Activated T-cell treated with anti-CD3 and anti-CD28 coated beads, Interleukin-2, amount 50 U/mL, for 72 hours (primary cell): ENCODE measurements around the gene HID1. TPM values are rescaled to one million over a fixed set of nuclear protein-coding genes. Genes with fewer than 3 reads are reported as not detected.
A peak's percentile ranks its signal among the peaks of the same experiment; 100 is the strongest.
"Not testable (repeated sequence)": the region's sequence is repeated elsewhere in the genome, so short reads cannot be mapped to it uniquely, and the experiment has no call there.

Experiments used
- ATAC-seq, 2 donors: fragments of 150-1000 bp; cut with Tn5 transposase; replicated peaks in 1 of 2; 2 replicates each; pipeline ENCODE4 v1.10.0; 2021; ENCODE audit warnings: moderate library complexity in 2 of 2, mild to moderate bottlenecking in 1 of 2
- DNase-seq, 2 donors: peaks; one replicate each; pipeline ENCODE4 v3.0.0; 2021 to 2022; ENCODE audit warnings: mixed read lengths in 1 of 2
- H3K27ac Mint-ChIP-seq: one replicate; pipeline ENCODE4 v1.8.0; 2022; ENCODE audit warnings: mild to moderate bottlenecking, moderate library complexity, mixed read lengths
- H3K27me3 Mint-ChIP-seq: one replicate; pipeline ENCODE4 v1.8.0; 2022; ENCODE audit warnings: low read depth, mixed read lengths
- H3K36me3 Mint-ChIP-seq, 2 donors: one replicate each; pipeline ENCODE4 v1.8.0; 2022; ENCODE audit warnings: mixed read lengths in 2 of 2, mild to moderate bottlenecking in 1 of 2; ENCODE audit not compliant: insufficient read depth in 2 of 2
- H3K4me1 Mint-ChIP-seq: one replicate; pipeline ENCODE4 v1.8.0; 2022; ENCODE audit warnings: low read depth, mixed read lengths
- H3K4me3 Mint-ChIP-seq, 2 donors: one replicate each; pipeline ENCODE4 v1.8.0; 2022; ENCODE audit warnings: mild to moderate bottlenecking in 2 of 2, mixed read lengths in 2 of 2, moderate library complexity in 2 of 2
- H3K9me3 Mint-ChIP-seq, 2 donors: one replicate each; pipeline ENCODE4 v1.8.0; 2022; ENCODE audit warnings: mixed read lengths in 2 of 2
- total RNA-seq, 2 donors: library from RNA; stranded (reverse); gene quantifications; one replicate each; pipeline ENCODE4 v1.2.3, GENCODE V29; 2022

The HID1 gene
- total RNA-seq, 2 donors from 2014 or later: 7.3 to 7.4 TPM

- Mint-ChIP-seq H3K27ac (no peak overlapping the region), H3K9me3 (no peaks in the 10 kb centered on the region), H3K27me3 (peaks cover 11% of the 10 kb centered on the region), H3K36me3 (no peaks in the 10 kb centered on the region), H3K4me3 (peak overlapping the region; percentile 53 to 94), H3K4me1 (peaks cover 7% of the 10 kb centered on the region)
- DNase-seq (no peak), ATAC-seq (no peak)
Observed at GRCh38 chr17:74971842-74972106, 785 bp downstream of the HID1 start.

GRCh38 chr17:74971069-74971841 lies 1.3 kb downstream of the HID1 start:
- Mint-ChIP-seq H3K27me3 (peaks cover 11% of the 10 kb centered on the region), H3K4me1 (peaks cover 7% of the 10 kb centered on the region), H3K9me3 (no peaks in the 10 kb centered on the region), H3K36me3 (no peaks in the 10 kb centered on the region), H3K4me3 (peak overlapping the region; percentile 53 to 94), H3K27ac (no peak overlapping the region)
- ATAC-seq (no peak), DNase-seq (no peak)

GRCh38 chr17:74970395-74970794 lies 2.2 kb downstream of the HID1 start:
- no peaks in the 10 kb centered on the region for H3K36me3 Mint-ChIP-seq
- peaks cover 7% of the 10 kb centered on the region for H3K4me1 Mint-ChIP-seq
- DNase-seq (no peak), ATAC-seq (no peak)
- H3K4me3 Mint-ChIP-seq: no peak overlapping the region
- H3K27ac Mint-ChIP-seq: no peak overlapping the region
- H3K27me3 Mint-ChIP-seq: peaks cover 11% of the 10 kb centered on the region
- H3K9me3 Mint-ChIP-seq: no peaks in the 10 kb centered on the region

GRCh38 chr17:74969501-74969900 lies 3.1 kb downstream of the HID1 start:
- not testable (repeated sequence) for ATAC-seq, H3K4me1 Mint-ChIP-seq, H3K4me3 Mint-ChIP-seq, DNase-seq, H3K27ac Mint-ChIP-seq, H3K36me3 Mint-ChIP-seq, H3K9me3 Mint-ChIP-seq
- peaks cover 11% of the 10 kb centered on the region for H3K27me3 Mint-ChIP-seq

GRCh38 chr17:74968361-74968780 lies 4.2 kb downstream of the HID1 start:
- ATAC-seq: no peak
- DNase-seq: no peak
- H3K27me3 Mint-ChIP-seq: peaks cover 8% of the 10 kb centered on the region
- H3K9me3 Mint-ChIP-seq: no peaks in the 10 kb centered on the region
- H3K27ac Mint-ChIP-seq: no peak overlapping the region
- H3K4me3 Mint-ChIP-seq: no peak overlapping the region
- peaks cover 7% of the 10 kb centered on the region for H3K4me1 Mint-ChIP-seq
- H3K36me3 Mint-ChIP-seq: no peaks in the 10 kb centered on the region

- Mint-ChIP-seq H3K36me3 (no peaks in the 10 kb centered on the region), H3K9me3 (no peaks in the 10 kb centered on the region), H3K4me3 (no peak overlapping the region), H3K27me3 (no peaks in the 10 kb centered on the region), H3K27ac (no peak overlapping the region), H3K4me1 (peaks cover 5% of the 10 kb centered on the region)
- DNase-seq (no peak), ATAC-seq (no peak)
Observed at GRCh38 chr17:74964988-74965622, 7.5 kb downstream of the HID1 start.

- Mint-ChIP-seq H3K27me3 (no peaks in the 10 kb centered on the region), H3K4me3 (no peak overlapping the region)
- DNase-seq: no peak
Observed at GRCh38 chr17:74964246-74964761, 8.3 kb downstream of the HID1 start.

GRCh38 chr17:74963656-74964055 lies 8.9 kb downstream of the HID1 start:
- Mint-ChIP-seq H3K4me3 (no peak overlapping the region), H3K36me3 (no peaks in the 10 kb centered on the region), H3K9me3 (no peaks in the 10 kb centered on the region), H3K27me3 (no peaks in the 10 kb centered on the region), H3K27ac (no peak overlapping the region), H3K4me1 (peaks cover 5% of the 10 kb centered on the region)
- ATAC-seq: no peak
- no peak for DNase-seq

More at GRCh38 chr17:74964246-74964761, 8.3 kb downstream of the HID1 start:
- H3K36me3 Mint-ChIP-seq: no peaks in the 10 kb centered on the region
- H3K27ac Mint-ChIP-seq: no peak overlapping the region
- peaks cover 5% of the 10 kb centered on the region for H3K4me1 Mint-ChIP-seq
- H3K9me3 Mint-ChIP-seq: no peaks in the 10 kb centered on the region
- no peak for ATAC-seq

- H3K4me1 Mint-ChIP-seq: peaks cover 5% of the 10 kb centered on the region
- no peak overlapping the region for H3K4me3 Mint-ChIP-seq
- H3K27ac Mint-ChIP-seq: no peak overlapping the region
- ATAC-seq (no peak), DNase-seq (no peak)
- H3K36me3 Mint-ChIP-seq: no peaks in the 10 kb centered on the region
- H3K9me3 Mint-ChIP-seq: no peaks in the 10 kb centered on the region
- H3K27me3 Mint-ChIP-seq: no peaks in the 10 kb centered on the region
Observed at GRCh38 chr17:74962622-74963394, 9.8 kb downstream of the HID1 start.

GRCh38 chr17:74961657-74962350 lies 10.8 kb downstream of the HID1 start:
- H3K27ac Mint-ChIP-seq: no peak overlapping the region
- ATAC-seq: peak; percentile 74 to 78
- no peaks in the 10 kb centered on the region for H3K27me3 Mint-ChIP-seq
- H3K4me1 Mint-ChIP-seq: peaks cover 5% of the 10 kb centered on the region
- no peaks in the 10 kb centered on the region for H3K9me3 Mint-ChIP-seq
- H3K4me3 Mint-ChIP-seq: no peak overlapping the region
- no peaks in the 10 kb centered on the region for H3K36me3 Mint-ChIP-seq
- DNase-seq: peak; percentile 84 to 89

GRCh38 chr17:74960570-74961342 lies 11.8 kb downstream of the HID1 start:
- H3K27ac Mint-ChIP-seq: no peak overlapping the region
- peak overlapping the region in 1 of 2 donors; percentile 5 for H3K4me3 Mint-ChIP-seq
- H3K9me3 Mint-ChIP-seq: no peaks in the 10 kb centered on the region
- peak; percentile 32 to 68 for ATAC-seq
- DNase-seq: peak; percentile 39 to 62
- no peaks in the 10 kb centered on the region for H3K27me3 Mint-ChIP-seq
- no peaks in the 10 kb centered on the region for H3K36me3 Mint-ChIP-seq
- peaks cover 5% of the 10 kb centered on the region for H3K4me1 Mint-ChIP-seq

- H3K4me1 Mint-ChIP-seq: peaks cover 5% of the 10 kb centered on the region
- DNase-seq: no peak
- no peaks in the 10 kb centered on the region for H3K9me3 Mint-ChIP-seq
- H3K4me3 Mint-ChIP-seq: peak overlapping the region in 1 of 2 donors; percentile 5
- no peaks in the 10 kb centered on the region for H3K27me3 Mint-ChIP-seq
- H3K36me3 Mint-ChIP-seq: no peaks in the 10 kb centered on the region
- ATAC-seq: no peak
- H3K27ac Mint-ChIP-seq: no peak overlapping the region
Observed at GRCh38 chr17:74959826-74960515, 12.6 kb downstream of the HID1 start.
